Caco-2 (cell line): ENCODE measurements around the gene SETD1B. TPM values are rescaled to one million over a fixed set of nuclear protein-coding genes. Genes with fewer than 3 reads are reported as not detected.
A peak's percentile ranks its signal among the peaks of the same experiment; 100 is the strongest.

Experiments
- BruUV-seq: library from RNA; stranded (reverse); fragments of 400-500 nt; replicated peaks from 2 replicates; lab custom pipeline; 2021; lab: Mats Ljungman, UMichigan
- CTCF ChIA-PET: fragments of 300-600 bp; sonication (Branson Sonifier 250); formaldehyde crosslinking; loops from one replicate; lab custom pipeline; 2022; ENCODE audit warnings: antibody characterized with exemption; lab: Charles Lee
- POLR2A ChIA-PET: fragments of 300-600 bp; sonication (Branson Sonifier 250); formaldehyde crosslinking; loops from one replicate; lab custom pipeline; 2022; ENCODE audit warnings: antibody characterized with exemption; lab: Charles Lee
- DNase-seq, 2 experiments: peaks; one replicate each; pipeline versions ENCODE4 v3.0.0 to v3.0.0-alpha.2; 2020 to 2022
- H3K27me3 ChIP-seq: replicated peaks from 2 replicates; pipeline ENCODE4 v1.6.0; 2011; ENCODE audit warnings: low read length; ENCODE audit not compliant: control insufficient read depth, insufficient read depth
- H3K36me3 ChIP-seq: 2 replicates; pipeline ENCODE4 v1.5.1; 2011; ENCODE audit warnings: low read length; ENCODE audit not compliant: control insufficient read depth, insufficient read depth
- H3K4me1 ChIP-seq: fragments of 250-450 bp; sonication (Bioruptor Pico); 2 replicates; pipeline ENCODE4 v1.5.1; 2020; ENCODE audit warnings: mild to moderate bottlenecking
- H3K4me3 ChIP-seq: 2 replicates; pipeline ENCODE4 v1.5.1; 2011; ENCODE audit warnings: low read depth, mild to moderate bottlenecking, control low read depth, low read length
- H3K9me3 ChIP-seq: fragments of 250-450 bp; sonication (Bioruptor Pico); 2 replicates; pipeline ENCODE4 v1.5.1; 2020; ENCODE audit warnings: mild to moderate bottlenecking, moderate library complexity
- H3K27ac Mint-ChIP-seq: one replicate; pipeline ENCODE4 v1.8.0; 2022; ENCODE audit warnings: mixed read lengths; ENCODE audit not compliant: unreplicated experiment
- H3K27me3 Mint-ChIP-seq: one replicate; pipeline ENCODE4 v1.8.0; 2022; ENCODE audit warnings: mixed read lengths; ENCODE audit not compliant: insufficient read depth, unreplicated experiment
- H3K36me3 Mint-ChIP-seq: one replicate; pipeline ENCODE4 v1.8.0; 2022; ENCODE audit warnings: mild to moderate bottlenecking, mixed read lengths; ENCODE audit not compliant: insufficient read depth, unreplicated experiment
- H3K4me1 Mint-ChIP-seq: one replicate; pipeline ENCODE4 v1.8.0; 2022; ENCODE audit warnings: low read depth, mixed read lengths; ENCODE audit not compliant: unreplicated experiment
- H3K4me3 Mint-ChIP-seq: one replicate; pipeline ENCODE4 v1.8.0; 2022; ENCODE audit warnings: mild to moderate bottlenecking, moderate library complexity, mixed read lengths; ENCODE audit not compliant: unreplicated experiment
- H3K9me3 Mint-ChIP-seq: one replicate; pipeline ENCODE4 v1.8.0; 2022; ENCODE audit warnings: mixed read lengths; ENCODE audit not compliant: unreplicated experiment
- CTCF ChIP-seq, 2 experiments: fragments of 200-600 bp in 1 of 2; IDR thresholded peaks; 1 replicate in 1 of 2; 2 replicates in 1 of 2; pipeline versions ENCODE4 v1.5.1 to v1.8.0; 2011 to 2022; ENCODE audit warnings: antibody characterized with exemption in 1 of 2, control low read depth in 1 of 2, inconsistent platforms in 1 of 2, low read depth in 1 of 2, low read length in 1 of 2, mild to moderate bottlenecking in 1 of 2, moderate library complexity in 1 of 2; ENCODE audit not compliant: insufficient read depth in 1 of 2, severe bottlenecking in 1 of 2, unreplicated experiment in 1 of 2
- intact Hi-C: fragments of 100-400 bp; cut with micrococcal nuclease; formaldehyde crosslinking; loops from one replicate; pipeline ENCODE4 v1.10.0; 2022; ENCODE audit not compliant: unreplicated experiment
- total RNA-seq: library from RNA; stranded (reverse); gene quantifications from 2 replicates; pipeline ENCODE4 v1.2.3, GENCODE V29; 2022

The SETD1B gene
- total RNA-seq, 1 experiment from 2014 or later: 16.8 TPM

- H3K36me3 Mint-ChIP-seq: peaks cover 49% of the 10 kb centered on the region
- H3K4me3 ChIP-seq: no peak overlapping the region
- no peaks in the 10 kb centered on the region for H3K27me3 Mint-ChIP-seq
- TF ChIP-seq CTCF (IDR thresholded peaks at IDR 0.05; ENCODE audit: insufficient read depth in 1 of 2, low read depth in 1 of 2, low read length in 1 of 2, severe bottlenecking in 1 of 2, unreplicated experiment in 1 of 2): no peak
- CTCF ChIA-PET: interaction anchor here (0.9 to 1.5 kb wide), 2 partner anchors 12 to 70 kb away, joined by 3 to 18 read pairs; partner anchors contain the start of genes RHOF and TMEM120B
- no peak overlapping the region for H3K4me3 Mint-ChIP-seq
- no peaks in the 10 kb centered on the region; the same call in 1 of the 2 replicates for H3K36me3 ChIP-seq
- peaks cover 10% of the 10 kb centered on the region for H3K4me1 ChIP-seq
- DNase-seq: no peak
- H3K27ac Mint-ChIP-seq: peak overlapping the region; percentile 3
- intact Hi-C loops: no loop called here
- H3K9me3 Mint-ChIP-seq: no peaks in the 10 kb centered on the region
- no TSS peak for BruUV-seq
- POLR2A ChIA-PET: interaction anchor here (0.6 to 1.7 kb wide), 3 partner anchors 12 to 804 kb away, joined by 3 to 15 read pairs (median 6); partner anchors contain the start of genes HNF1A and RHOF
- no peaks in the 10 kb centered on the region for H3K9me3 ChIP-seq
- no peaks in the 10 kb centered on the region for H3K27me3 ChIP-seq
- peaks cover 24% of the 10 kb centered on the region for H3K4me1 Mint-ChIP-seq
Measured at GRCh38 chr12:121781998-121782979, 21.5 kb upstream of the SETD1B start.

- POLR2A ChIA-PET: no interaction called here
Measured at GRCh38 chr12:121783766-121784165, 20.0 kb upstream of the SETD1B start.

More at GRCh38 chr12:121783766-121784165, 20.0 kb upstream of the SETD1B start:
- H3K4me1 ChIP-seq: peaks cover 10% of the 10 kb centered on the region
- H3K9me3 Mint-ChIP-seq: no peaks in the 10 kb centered on the region
- H3K27me3 Mint-ChIP-seq: no peaks in the 10 kb centered on the region
- CTCF ChIA-PET: no interaction called here
- peaks cover 24% of the 10 kb centered on the region for H3K4me1 Mint-ChIP-seq
- no peak for DNase-seq
- intact Hi-C loops: no loop called here
- TF ChIP-seq CTCF (IDR thresholded peaks at IDR 0.05; ENCODE audit: insufficient read depth in 1 of 2, low read depth in 1 of 2, low read length in 1 of 2, severe bottlenecking in 1 of 2, unreplicated experiment in 1 of 2): no peak
- H3K4me3 Mint-ChIP-seq: no peak overlapping the region
- peak overlapping the region; percentile 30 for H3K27ac Mint-ChIP-seq
- H3K36me3 ChIP-seq: no peaks in the 10 kb centered on the region; the same call in 1 of the 2 replicates
- peaks cover 45% of the 10 kb centered on the region for H3K36me3 Mint-ChIP-seq
- BruUV-seq: no TSS peak
- no peak overlapping the region for H3K4me3 ChIP-seq
- no peaks in the 10 kb centered on the region for H3K9me3 ChIP-seq
- no peaks in the 10 kb centered on the region for H3K27me3 ChIP-seq
